Stomach (tissue), 4 donors: Measurements from ENCODE around the gene TRIM62.

Source experiments
- EP300 ChIP-seq: sonication (generic); formaldehyde crosslinking; IDR thresholded peaks from one replicate; pipeline ENCODE4 v1.6.1; 2017; ENCODE audit warnings: antibody characterized with exemption
- POLR2A ChIP-seq, 4 donors: fragments of 450-650 bp; IDR thresholded peaks; one replicate each; pipeline ENCODE4 v1.6.1; 2016; ENCODE audit warnings: antibody characterized with exemption in 4 of 4, control low read depth in 2 of 4, mild to moderate bottlenecking in 1 of 4, moderate library complexity in 1 of 4
- TF ChIP-seq, protein P1 (sequence below), 7 experiments: fragments of 450-650 bp in 4 of 7; fragments of 200-600 bp in 3 of 7; sonication (generic) in 3 of 7; IDR thresholded peaks; one replicate each; pipeline ENCODE4 v1.5.1; 2016 to 2019; ENCODE audit warnings: antibody characterized with exemption in 7 of 7, control low read depth in 2 of 7, mild to moderate bottlenecking in 1 of 7

DNA sequence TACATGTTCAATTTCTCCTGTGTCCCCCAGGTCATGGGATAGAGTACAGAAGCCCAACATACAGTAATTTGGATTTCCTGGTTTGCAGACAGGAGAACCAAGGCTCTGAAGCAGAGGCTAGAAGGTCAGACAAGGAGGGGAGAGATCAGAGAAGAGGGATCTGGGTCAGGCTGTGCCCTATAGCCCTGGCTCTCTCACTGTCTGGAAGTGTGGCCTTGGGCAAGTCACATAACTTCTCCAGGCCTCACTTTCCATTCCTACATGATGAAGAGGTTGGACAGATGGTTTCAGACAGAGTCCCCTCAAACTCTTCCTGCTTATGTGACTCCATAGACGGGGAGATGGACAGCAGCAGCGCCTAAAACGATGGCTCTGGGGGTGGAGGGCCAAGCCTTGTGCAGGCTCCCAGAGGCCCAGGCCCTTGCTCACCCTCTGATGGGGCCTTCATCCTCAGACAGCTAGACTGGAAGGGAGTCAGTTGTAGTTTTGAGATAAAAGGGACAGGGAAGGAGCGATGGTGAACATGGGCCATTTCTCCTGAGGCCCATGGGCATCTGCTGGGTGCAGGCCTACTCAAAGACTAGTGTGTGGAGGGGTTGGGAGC lies 2.9 kb downstream of the TRIM62 start:
- TF ChIP-seq POLR2A (IDR thresholded peaks at IDR 0.05), result no peak
- no peak for TF ChIP-seq EP300
- TF ChIP-seq, protein P1, sequence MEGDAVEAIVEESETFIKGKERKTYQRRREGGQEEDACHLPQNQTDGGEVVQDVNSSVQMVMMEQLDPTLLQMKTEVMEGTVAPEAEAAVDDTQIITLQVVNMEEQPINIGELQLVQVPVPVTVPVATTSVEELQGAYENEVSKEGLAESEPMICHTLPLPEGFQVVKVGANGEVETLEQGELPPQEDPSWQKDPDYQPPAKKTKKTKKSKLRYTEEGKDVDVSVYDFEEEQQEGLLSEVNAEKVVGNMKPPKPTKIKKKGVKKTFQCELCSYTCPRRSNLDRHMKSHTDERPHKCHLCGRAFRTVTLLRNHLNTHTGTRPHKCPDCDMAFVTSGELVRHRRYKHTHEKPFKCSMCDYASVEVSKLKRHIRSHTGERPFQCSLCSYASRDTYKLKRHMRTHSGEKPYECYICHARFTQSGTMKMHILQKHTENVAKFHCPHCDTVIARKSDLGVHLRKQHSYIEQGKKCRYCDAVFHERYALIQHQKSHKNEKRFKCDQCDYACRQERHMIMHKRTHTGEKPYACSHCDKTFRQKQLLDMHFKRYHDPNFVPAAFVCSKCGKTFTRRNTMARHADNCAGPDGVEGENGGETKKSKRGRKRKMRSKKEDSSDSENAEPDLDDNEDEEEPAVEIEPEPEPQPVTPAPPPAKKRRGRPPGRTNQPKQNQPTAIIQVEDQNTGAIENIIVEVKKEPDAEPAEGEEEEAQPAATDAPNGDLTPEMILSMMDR (IDR thresholded peaks at IDR 0.05), result no peak
